GM21619 (cell line): ENCODE results near the gene PTMS.

Experiments used
- ATAC-seq: cut with Tn5 transposase; IDR thresholded peaks from one replicate; pipeline ENCODE4 v1.9.1; 2021; ENCODE audit not compliant: unreplicated experiment

The PTMS gene

GRCh38 chr12:6787309-6787708 is 21.1 kb downstream of the PTMS start:
- ATAC-seq: no peak

DNA sequence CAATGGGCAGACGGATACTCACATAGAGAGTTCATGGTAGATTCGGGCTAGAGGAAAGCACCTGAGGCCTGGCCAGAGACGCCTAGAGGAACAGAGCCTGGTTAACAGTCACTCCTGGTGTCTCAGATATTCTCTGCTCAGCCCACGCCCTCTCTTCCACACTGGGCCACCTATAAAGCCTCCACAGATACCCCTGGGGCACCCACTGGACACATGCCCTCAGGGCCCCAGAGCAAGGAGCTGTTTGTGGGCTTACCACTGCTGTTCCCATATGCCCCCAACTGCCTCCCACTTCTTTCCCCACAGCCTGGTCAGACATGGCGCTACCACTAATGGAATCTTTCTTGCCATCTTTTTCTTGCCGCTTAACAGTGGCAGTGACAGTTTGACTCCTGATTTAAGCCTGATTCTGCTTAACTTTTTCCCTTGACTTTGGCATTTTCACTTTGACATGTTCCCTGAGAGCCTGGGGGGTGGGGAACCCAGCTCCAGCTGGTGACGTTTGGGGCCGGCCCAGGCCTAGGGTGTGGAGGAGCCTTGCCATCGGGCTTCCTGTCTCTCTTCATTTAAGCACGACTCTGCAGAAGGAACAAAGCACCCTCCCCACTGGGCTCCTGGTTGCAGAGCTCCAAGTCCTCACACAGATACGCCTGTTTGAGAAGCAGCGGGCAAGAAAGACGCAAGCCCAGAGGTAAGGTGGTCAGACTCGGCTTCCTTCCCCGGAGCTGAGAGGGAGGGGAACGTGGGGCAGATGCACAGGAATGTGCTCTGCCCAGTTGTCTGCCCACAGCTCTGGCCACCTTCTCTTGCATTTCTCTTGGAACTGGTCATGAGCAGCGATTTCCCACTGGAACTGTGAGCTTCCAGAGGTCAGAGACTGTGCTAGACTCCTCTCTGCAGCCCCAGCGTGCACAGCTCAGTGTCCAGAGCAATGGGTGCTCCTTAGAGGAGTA is 23.1 kb downstream of the PTMS start, which contains the start of gene CD4:
CD4 (plus strand) TSS at position 557 of the 953 bp plus-strand sequence. CDS start 10,611 bp downstream, outside the sequence.
- ATAC-seq: no peak

DNA sequence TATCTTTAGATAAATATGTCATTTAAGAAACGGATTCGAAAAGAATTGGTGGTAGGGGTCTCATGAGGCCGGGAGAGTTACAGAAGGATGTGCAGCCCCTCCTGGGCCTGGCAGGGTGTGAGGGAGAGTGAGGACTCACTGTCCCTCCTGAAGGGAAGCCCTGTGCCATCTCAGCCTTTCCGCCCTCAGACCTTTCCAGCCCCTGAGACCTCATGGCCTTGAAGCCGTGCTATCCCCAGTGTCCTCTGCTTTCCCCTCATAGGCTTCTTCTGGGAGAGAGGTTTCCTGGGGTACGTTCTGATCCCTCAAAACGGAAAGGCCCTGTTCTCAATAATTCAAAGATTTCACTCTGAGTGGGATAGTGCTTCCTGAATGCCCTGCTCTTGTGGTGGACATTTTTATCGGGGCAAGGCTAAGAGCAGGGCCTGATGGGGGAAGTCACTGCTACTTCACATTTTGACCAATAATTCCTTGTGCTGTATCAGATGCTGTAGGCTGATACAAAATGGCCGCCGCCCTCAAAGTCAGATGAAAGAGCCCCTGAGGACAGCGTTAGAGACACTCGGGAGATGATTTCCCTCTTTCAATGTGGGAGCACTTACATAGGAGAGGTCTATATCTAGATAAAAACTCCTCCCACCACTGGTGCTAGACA is 24.5 kb downstream of the PTMS start:
- no peak for ATAC-seq

DNA sequence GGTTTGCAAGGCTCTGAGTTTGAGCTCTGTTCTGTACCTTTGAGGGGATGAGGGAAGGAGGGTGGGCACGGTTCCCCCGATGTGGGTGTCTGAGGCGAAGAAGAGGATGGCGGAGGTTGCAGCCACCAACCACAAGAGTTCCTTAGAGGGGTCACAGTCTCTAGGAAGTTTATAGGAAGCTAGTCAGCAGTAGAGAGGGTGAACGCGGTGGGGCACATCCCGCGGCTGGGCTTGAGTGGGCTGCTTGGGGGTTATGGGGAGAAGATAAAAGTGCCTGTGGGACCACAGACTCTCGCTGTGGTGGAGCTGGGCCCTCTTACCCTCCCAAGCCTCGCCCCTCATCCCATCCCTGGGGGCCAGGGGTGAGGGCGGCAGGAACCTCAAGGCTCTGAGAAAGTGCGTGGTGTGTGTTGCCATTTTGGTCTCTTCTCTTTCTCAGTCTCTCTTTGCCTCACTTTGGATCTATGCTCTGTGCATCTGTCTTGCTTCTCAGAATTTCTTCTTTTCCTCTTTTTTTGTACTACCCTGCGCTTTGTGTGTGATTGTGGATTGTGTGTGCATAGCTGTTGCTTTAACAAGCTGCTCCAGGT is 25.9 kb downstream of the PTMS start:
- ATAC-seq: no peak

- ATAC-seq: no peak
Observed at GRCh38 chr12:6792522-6793201, 26.5 kb downstream of the PTMS start.

DNA sequence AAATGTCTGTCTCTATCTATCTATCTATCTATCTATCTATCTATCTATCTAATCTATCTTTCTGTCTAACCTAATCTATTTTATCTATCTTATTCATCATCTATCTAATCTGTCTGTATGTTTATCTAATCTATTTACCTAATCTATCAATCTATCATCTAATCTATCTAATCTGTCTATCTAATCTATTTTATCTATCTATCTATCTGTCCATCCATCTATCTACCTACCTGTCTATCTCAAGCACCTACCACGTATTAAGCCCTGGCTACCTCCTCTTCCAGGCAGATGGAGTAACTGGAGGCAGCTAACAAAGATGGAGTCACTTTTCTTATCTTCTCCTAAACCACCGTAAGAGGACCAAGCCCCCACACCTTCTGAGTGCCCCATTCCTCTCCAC is 28.9 kb downstream of the PTMS start:
- ATAC-seq: no peak

- ATAC-seq: no peak
Observed at GRCh38 chr12:6796576-6796975, 30.4 kb downstream of the PTMS start.

DNA sequence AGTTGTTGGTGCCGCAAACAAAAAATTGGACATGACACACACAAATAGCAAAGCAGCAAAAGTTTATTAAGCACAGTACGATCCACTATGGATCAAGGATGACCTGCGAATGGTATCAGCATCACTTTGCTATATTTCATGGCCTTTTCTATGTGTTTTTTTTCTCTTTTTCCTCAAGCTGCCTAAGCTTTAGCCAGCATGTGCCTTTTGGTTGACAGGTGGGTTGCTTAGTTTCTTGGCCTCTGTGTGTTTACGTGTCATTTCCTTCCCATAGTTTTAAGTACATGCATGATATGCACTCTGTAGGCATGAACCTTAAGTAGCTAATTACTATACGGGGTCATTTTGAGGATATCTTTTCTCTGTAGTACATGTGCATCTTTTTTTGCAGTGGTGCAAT is 33.0 kb downstream of the PTMS start:
- no peak for ATAC-seq

GRCh38 chr12:6807170-6807569 is 41.0 kb downstream of the PTMS start:
- no peak for ATAC-seq

- ATAC-seq: no peak
Observed at GRCh38 chr12:6809056-6809455, 42.9 kb downstream of the PTMS start.

DNA sequence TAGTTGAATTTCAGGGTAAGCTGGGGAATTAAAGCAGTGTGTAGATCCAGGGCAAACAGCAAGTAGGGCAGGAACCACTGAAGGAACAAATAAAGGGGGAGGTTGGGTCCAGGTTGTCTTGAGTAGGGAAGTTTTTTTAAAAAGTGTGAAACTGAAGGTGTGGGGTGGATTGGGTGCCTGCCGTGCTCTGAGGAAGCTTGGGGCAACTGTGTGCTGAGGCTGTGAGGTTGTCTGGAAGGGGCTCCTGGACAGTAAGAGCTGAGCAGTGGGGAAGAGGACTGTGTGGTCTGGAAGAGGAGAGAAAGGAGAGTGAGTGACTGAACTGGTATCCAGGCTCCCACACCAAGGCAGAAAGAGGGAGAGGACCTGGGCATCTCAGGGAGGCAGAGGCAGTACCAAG is 44.6 kb downstream of the PTMS start:
- ATAC-seq: no peak

GRCh38 chr12:6813363-6813762 is 47.2 kb downstream of the PTMS start:
- ATAC-seq: no peak

- ATAC-seq: no peak
Observed at GRCh38 chr12:6816598-6816997, 50.4 kb downstream of the PTMS start.

GRCh38 chr12:6817098-6817497 is 50.9 kb downstream of the PTMS start:
- ATAC-seq: no peak

DNA sequence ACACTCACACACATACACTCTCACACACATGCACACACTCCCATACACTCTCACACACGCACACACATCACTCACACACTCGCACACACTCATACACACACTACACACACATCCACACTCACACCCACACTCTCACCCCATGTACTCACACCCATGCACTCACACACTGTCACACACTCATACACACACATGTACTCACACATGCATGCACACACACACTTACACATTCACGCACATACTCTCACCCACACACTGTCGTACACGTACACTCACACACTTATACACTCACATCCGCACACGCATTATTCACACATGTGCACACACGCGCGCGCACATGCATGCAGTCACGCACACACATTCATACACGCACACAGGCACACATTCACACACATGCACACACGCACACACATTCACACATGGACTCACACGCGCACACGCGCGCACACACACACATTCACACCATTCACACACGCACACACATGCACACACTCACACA is 51.5 kb downstream of the PTMS start:
- no peak for ATAC-seq

- no peak for ATAC-seq
Observed at GRCh38 chr12:6818222-6818621, 52.1 kb downstream of the PTMS start.

DNA sequence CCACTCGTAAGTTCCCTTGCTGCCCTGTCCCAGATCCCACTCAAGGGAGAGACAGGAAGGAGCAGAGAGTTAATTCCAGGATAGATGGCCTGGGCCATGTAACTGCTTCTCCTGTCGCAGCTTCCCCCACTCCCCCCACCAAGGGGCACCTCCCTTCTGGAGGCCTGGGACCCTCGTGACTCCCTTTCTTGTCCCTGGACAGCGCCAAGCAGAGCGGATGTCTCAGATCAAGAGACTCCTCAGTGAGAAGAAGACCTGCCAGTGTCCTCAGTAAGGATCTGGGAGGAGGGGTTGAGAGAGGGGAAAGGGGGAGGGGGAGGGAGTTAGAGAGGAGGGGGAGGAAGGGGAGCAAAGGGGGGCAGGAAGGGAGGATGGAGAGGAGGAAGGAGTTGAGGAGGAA is 52.5 kb downstream of the PTMS start:
- no peak for ATAC-seq

GRCh38 chr12:6819106-6820030 is 53.2 kb downstream of the PTMS start:
- ATAC-seq: no peak

GRCh38 chr12:6820166-6820565 is 54.0 kb downstream of the PTMS start:
- no peak for ATAC-seq
